ENCODE measurements around the gene ABCB8. TPM values are rescaled to one million over a fixed set of nuclear protein-coding genes. Genes with fewer than 3 reads are reported as not detected.

ABCB8 gene
- total and polyA plus RNA-seq, 2 donors (not counting 1 experiment from before 2014, with no cell fraction given) = 41.4 to 69.7 TPM

- Mint-ChIP-seq H3K27ac (peak overlapping the region; percentile 97), H3K27me3 (peaks cover 8% of the 10 kb centered on the region), H3K9me3 (ENCODE audit: insufficient read depth) (no peaks in the 10 kb centered on the region), H3K4me3 (peak overlapping the region; percentile 97), H3K4me1 (peaks cover 44% of the 10 kb centered on the region)
- DNase-seq (peak; percentile 95), ATAC-seq (ENCODE audit: low read depth) (peak; percentile 68)
- Histone ChIP-seq H3K79me2 (ENCODE audit: control insufficient read depth, insufficient read depth, low read length) (no peaks in the 10 kb centered on the region), H3K27me3 (replicated peaks in 1 of 4; ENCODE audit: control extremely low read depth in 1 of 4, control insufficient read depth in 3 of 4, insufficient read depth in 4 of 4, low read length in 3 of 4) (peaks cover 0 to 16% (median under 1%) of the 10 kb centered on the region in 4 experiments), H3K36me3 (replicated peaks in 1 of 2; ENCODE audit: control extremely low read depth in 1 of 2, control insufficient read depth in 1 of 2, extremely low read depth in 1 of 2, insufficient read depth in 2 of 2, low read length in 1 of 2) (no peaks in the 10 kb centered on the region), H3K27ac (ENCODE audit: low read length in 2 of 2) (peak overlapping the region; percentile 85 to 89), H3K4me2 (replicated peaks; ENCODE audit: low read depth, low read length, poor library complexity, severe bottlenecking) (peak overlapping the region; percentile 96), H3K4me1 (ENCODE audit: control insufficient read depth in 2 of 2, insufficient read depth in 2 of 2, low read length in 2 of 2) (peaks cover 26 to 49% of the 10 kb centered on the region in 2 donors), H3K4me3 (ENCODE audit: control extremely low read depth in 1 of 5, extremely low read depth in 1 of 5, insufficient read depth in 1 of 5, low read depth in 2 of 5, low read length in 4 of 5) (peak overlapping the region; percentile 17 to 75 (median 66)), H3K9ac (ENCODE audit: low read length) (peak overlapping the region; percentile 79), H2AFZ (ENCODE audit: insufficient read depth, low read depth, low read length, poor library complexity, severe bottlenecking) (peak overlapping the region; percentile 51), H4K20me1 (ENCODE audit: control insufficient read depth, insufficient read depth, low read length, poor library complexity, severe bottlenecking) (no peaks in the 10 kb centered on the region), H3K9me3 (ENCODE audit: control extremely low read depth in 1 of 3, control insufficient read depth in 2 of 3, insufficient read depth in 1 of 3, low read length in 2 of 3) (peaks cover 0 to 25% (median 0%) of the 10 kb centered on the region in 3 donors)
- ChIA-PET CTCF (interaction anchor here (0.9 to 1.4 kb wide), 4 partner anchors 9 to 39 kb away, joined by 3 to 5 read pairs (median 4); no protein-coding TSS in a partner anchor), POLR2A (interaction anchor here (0.6 to 1.3 kb wide), 5 partner anchors 14 to 863 kb away, joined by 3 to 12 read pairs (median 5); partner anchors contain the start of genes ABCB8 and PRKAG2)
- intact Hi-C loops (cut with micrococcal nuclease) = loop anchor here (1.0 to 5.0 kb wide), 6 partner anchors 14 to 213 kb away; partner anchors contain the start of genes ABCB8, ABCF2, AGAP3 and CDK5
- 8% methylated on average over 52 of the region's 55 CpGs for whole genome bisulfite sequencing (ENCODE audit: insufficient coverage)
- TF ChIP-seq EZH2 (IDR thresholded peaks at IDR 0.05; ENCODE audit: borderline replicate concordance, insufficient read depth, low read depth, low read length, poor library complexity, severe bottlenecking) = no peak
- TF ChIP-seq, protein P1, sequence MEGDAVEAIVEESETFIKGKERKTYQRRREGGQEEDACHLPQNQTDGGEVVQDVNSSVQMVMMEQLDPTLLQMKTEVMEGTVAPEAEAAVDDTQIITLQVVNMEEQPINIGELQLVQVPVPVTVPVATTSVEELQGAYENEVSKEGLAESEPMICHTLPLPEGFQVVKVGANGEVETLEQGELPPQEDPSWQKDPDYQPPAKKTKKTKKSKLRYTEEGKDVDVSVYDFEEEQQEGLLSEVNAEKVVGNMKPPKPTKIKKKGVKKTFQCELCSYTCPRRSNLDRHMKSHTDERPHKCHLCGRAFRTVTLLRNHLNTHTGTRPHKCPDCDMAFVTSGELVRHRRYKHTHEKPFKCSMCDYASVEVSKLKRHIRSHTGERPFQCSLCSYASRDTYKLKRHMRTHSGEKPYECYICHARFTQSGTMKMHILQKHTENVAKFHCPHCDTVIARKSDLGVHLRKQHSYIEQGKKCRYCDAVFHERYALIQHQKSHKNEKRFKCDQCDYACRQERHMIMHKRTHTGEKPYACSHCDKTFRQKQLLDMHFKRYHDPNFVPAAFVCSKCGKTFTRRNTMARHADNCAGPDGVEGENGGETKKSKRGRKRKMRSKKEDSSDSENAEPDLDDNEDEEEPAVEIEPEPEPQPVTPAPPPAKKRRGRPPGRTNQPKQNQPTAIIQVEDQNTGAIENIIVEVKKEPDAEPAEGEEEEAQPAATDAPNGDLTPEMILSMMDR (IDR thresholded peaks at IDR 0.05) = no peak
Observed at GRCh38 chr7:151013733-151014497, 14.3 kb upstream of the ABCB8 start.
